ELF-1 (cell line): ENCODE data around the gene SOD3.

ENCODE experiments used
- DNase-seq: peaks from one replicate; pipeline ENCODE4 v3.0.0-alpha.2; 2016; ENCODE audit warnings: low read depth, low spot score

SOD3 gene

DNA sequence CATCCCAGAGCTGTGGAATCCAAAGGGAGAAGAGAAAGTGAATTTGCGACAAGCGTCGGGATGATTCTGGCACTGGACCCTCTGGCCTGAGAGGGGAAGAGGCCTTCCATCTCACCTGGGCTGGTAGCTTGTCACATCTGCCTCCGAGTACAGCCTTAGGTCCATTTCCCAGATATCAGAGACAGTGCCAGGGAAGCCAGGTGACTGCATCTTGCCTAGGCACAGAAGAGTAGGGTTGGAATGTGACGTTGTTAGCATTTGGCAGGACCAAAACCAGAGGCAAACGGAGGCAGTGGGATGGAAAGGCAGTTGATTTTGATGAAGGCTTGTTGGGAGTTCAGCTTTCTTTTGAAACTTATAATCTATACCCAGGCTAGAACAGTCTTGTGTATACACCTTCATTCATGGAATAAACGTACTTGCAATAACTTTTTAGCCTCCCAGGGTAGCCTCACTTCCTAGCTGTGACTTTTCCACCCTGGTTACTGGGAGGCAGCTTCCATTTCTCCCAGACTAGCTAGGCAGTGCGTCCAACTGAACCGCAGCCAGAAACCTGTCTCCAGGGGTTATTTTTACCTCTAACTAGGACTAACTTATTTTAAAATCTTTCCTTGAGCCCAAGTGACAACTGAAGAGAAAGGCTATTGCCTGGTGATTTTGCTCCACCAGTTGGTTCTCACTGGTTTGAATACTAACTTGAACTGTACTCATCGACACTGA, 5.9 kb downstream of the SOD3 start:
- DNase-seq: no peak

DNA sequence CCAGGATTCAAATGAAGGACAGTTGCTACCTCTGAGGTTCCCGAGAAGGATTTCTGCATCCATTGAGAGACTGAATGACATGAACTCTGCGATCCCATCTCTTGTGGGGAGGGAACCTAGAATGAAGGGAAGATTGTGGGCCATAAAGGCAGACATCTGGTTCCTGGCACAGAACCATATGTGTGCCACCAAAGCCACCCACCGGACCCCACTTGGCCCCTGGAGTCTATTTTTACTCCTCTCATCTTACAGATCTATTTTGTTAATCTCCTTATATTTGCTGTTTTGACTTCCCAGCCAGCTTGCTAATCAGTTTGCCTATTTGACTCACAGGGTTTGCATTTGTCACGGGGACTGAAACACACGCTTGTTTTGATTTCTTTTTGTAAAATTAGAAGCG, 7.3 kb downstream of the SOD3 start:
- DNase-seq: no peak

DNA sequence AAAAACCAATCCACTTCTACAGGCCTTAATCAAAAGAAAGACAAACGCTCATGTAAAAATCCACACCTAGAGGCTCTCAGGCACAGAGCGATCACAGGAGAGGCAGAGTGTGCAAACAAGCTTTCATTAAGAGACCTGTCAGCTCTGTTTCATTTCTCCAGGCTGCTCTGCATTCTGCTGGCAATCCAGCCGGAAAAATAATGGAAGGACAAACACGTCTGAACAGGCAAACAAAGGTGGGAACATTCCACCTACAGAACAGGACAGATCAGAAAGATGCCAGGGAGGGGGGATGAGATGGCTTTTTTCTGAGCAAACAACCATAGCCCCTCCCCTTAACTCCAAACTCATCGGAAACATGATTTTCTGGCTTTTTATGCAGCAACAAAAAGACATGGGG, 9.7 kb downstream of the SOD3 start:
- no peak for DNase-seq

DNA sequence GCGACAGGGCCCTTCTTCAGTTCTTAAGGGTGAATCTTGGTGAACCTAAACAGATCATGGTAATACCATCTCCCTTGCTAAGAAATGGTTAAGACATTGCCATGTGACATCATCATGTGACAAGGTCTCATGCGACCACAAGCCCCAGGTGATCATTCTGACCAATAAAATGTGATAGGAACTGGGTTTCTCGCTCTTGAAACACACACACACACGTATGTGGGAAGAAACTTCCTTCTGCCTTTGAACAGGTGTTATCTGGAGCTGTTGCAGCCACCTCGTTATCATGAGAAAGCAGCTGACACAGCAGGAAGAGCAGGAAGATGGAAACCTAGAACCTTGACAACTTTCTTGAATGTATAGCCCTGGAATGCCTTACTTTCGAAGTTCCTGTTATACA, 10.2 kb downstream of the SOD3 start:
- no peak for DNase-seq

DNA sequence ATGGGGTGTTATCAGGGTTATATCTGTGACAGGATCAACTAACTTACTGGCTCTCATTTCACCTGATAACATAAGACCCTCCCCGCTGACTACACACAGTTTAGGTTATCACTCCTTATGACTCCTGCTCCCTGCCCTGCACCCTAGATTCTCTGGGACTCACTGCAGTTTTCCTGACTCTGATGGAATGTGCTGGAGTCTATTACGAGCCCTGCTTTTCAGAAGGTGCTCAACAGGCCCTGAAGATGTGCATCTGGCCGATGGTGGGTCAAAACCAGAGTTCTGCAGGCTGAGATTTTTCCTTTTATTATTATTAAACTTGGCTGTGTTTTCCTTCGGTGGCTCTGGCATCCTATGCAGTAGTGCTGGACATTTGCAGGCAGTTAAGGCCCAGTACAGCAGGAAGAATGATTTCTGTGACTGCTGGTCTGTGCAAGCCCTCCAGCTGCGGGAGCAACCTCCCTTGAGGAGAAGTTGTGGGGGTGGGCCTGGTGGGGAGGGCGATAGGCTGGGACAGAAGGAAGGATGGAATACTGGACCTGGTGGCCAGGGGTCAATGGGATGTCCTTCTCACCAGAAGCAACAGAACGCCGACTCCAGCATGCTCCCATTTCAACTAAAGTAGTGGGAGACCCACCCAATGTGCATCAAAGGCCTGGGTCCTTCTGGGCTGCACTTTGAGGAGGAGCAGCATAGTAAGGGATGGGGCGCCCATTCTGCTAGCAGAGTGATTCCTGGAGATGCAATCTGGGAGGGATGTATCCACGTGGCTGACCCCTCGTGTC, 11.0 kb downstream of the SOD3 start:
- no peak for DNase-seq

DNA sequence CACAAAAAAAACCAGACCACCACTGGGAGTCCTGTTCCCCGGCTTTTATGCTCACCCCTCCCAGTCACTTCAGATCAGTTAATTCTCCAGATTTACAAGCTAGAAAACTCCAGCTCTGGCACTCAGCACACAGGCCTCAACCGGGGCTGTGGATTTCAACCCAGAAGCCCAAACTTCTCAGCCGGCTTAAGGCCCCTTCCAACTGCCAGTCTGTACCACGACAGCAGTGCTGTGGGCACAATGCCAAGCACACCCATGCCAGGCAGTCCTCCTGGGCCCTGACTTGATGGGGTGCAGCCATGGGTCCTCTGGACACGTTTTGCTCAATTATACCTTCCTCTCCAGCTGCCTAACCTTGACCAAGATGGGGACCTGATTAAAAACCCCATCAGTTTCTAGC, 12.2 kb downstream of the SOD3 start:
- DNase-seq: no peak

DNA sequence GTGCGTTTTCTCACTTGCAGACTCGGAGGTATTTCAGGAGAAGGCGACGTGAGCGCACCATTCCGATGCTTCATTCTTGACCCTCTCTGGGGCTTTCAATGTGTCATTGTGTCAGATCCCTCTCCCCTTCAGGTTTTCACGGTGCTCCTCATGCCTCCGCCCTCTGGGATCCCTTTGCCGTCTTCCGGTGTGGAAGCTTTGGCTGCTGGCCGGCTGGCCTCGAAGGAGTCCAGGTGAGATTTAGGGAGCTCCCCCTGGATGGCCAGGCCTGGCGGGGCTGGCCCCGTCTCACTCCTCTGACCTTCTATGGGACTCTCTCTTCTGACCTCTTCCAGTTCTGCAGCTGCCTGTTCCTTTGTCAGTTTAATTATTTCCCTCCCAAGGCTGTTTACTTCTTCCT, 12.9 kb downstream of the SOD3 start:
- no peak for DNase-seq

DNA sequence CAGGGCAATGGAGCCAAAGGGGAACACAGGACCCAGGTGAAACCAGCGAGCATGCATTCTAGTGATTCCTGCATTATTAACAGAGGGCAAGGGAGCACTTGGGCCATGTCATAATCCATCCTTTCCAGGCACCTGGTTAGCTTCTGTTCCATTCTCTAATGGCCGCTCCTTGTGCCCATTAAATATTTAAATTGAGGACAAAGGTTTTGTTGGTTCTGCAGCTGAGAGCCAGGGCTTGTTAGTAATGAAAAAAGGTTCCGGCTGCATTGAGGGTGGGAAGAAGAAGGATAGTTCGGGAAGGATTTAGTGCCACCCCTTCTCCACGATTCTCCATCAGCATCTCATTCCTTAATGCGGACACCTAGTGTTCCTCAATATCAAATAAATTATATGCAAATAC, 13.6 kb downstream of the SOD3 start:
- DNase-seq: no peak

DNA sequence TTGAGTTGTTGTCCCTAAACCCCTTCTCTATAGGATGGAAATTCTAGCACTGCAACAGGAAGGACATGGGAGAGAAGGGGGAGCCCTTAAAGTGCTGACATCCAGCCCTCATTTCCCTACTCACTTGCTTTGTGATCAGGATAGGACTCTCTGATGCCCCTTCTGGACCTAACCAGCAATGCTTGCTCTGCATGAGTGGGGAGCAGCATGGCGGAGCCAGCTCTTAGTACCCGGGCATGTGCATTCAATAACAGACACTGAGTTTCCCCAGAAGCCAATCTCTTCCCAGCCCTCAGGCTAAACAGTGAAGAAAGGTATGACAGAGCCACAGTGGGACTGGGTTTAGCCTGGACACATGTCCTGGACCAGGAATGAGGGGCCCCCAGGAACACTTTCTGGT, 14.0 kb downstream of the SOD3 start:
- no peak for DNase-seq

DNA sequence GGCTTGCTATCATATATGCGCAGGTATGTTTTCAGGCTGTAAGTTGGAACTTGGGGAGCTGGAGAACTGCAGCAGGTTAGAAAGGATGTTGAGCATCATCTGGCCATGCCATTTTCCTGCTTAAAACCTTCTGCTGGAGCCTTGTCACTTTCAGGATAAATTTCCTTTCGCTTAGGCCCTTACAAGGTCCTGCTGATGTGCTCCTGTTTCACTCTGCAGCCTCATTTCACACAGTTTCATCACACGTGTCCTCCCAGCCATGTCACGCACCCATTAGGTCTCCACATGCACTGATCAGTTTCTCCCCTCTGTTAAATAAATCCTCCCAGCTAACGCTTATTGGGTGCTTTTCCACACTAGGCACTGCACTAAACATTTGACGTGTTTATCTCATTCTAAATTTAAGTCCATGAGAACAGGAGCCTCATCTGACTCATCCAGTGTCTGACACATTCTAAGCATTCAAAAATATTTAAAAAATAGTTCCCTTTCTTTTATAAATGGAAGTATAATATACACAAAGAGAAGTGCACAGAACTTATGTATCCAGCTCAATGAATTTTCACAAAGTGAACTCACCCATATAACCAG, 14.5 kb downstream of the SOD3 start:
- no peak for DNase-seq

DNA sequence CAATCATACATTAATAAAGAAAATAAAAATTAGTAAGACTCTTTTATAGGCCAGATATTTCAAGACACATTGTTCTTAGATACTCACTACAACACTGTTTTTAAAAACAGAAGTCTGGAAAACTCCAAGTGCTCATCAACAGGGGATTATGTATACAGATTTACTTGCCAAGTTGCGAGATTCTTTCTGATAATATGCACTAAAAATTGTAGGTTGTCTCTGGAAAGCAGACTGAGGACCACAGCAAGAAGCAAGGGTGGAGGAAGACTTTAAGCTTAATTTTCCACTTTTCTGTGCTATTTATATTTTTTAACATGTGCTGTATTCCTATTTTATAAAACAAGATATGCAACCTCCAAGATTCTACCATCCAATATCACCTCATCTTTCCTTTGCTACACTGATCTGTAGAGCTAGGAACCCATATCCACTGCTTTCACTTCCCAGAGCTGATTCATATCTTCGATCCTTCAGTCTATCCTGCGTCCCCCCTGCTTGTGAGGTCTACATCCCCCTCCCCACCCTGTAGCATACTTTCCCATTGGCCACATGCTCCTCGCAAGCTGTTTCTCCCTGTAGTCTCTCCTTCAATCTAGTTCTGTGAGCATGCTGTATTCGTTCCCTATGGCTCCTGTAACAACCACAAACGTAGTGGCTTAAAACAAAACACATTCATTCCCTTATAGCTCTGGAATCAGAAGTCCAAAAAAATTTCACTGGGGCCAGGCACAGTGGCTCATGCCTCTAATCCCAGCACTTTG, 15.7 kb downstream of the SOD3 start:
- DNase-seq: no peak

DNA sequence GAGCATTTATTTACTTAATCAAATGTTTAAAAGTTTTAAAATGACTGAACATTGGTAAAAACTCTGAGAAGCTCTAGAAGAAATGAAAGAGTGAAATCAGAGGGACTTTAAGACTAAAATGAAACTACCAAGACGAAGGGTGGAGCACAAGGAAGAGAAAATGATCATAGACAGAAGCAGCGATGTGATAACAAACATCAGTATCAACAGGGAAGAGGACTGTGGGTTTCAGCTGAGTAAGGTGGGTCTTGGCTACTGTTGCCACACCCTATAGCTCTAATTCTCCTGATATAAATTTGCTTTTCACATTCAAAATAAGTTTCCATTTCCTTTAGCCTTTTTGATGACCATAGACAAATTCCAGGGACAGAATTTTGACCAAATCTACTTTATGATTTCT, 18.4 kb downstream of the SOD3 start:
- DNase-seq: no peak

DNA sequence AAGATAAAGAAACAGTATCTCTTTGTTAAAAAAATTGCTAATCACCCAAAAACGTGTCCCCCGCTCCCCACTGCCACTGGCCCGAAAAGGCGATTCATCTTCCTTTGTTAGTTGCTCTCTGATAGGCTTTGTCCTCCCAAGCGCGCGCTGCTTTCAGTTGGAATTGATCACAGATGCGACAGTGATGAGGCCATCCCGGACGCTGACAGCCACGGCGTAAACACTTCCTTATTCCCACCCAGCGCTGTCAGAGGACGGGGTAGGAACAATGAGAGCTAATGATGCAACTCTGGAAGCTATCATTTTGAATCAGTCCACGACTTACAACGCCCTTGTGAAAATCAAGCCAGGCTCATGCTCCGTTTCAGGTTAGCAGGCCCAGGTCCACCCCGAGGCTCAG, 21.4 kb downstream of the SOD3 start:
- DNase-seq: no peak

DNA sequence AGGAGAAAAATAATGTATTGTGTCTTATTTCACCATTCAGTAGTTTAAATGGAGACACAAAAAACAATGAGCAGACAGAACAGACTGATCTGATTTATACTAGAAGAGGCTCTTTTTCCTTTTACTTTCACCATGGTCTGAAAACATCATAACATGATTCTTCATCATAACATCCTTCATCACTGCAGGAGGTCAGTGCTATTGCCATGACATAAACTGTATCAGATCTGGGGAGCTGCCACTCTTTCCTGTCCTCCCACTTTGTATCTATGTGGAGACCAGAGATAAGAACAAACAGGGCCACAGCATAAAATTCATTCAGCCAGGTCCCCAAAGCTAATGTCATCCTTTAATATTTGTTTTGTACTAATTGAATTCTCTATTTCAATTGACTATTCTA, 25.2 kb downstream of the SOD3 start:
- no peak for DNase-seq

DNA sequence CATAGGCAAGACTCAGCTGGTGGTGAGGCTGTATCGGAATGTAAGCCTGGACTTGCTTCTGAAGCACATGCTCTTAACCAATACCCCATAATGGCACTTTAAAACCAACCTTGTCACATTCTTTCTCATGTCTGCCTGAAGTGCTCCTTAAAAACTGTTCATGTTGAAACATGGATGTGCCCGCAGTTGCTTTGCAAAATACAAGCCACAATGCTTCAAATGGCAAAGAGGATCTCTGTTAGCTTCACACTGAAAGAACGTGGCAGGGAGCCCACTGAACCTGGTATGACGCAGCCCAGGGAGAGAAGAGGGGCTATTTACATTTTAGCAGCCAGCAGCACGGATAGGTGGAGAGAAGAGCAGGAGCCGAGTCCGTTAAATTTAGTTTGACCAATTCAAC, 29.3 kb downstream of the SOD3 start:
- no peak for DNase-seq

DNA sequence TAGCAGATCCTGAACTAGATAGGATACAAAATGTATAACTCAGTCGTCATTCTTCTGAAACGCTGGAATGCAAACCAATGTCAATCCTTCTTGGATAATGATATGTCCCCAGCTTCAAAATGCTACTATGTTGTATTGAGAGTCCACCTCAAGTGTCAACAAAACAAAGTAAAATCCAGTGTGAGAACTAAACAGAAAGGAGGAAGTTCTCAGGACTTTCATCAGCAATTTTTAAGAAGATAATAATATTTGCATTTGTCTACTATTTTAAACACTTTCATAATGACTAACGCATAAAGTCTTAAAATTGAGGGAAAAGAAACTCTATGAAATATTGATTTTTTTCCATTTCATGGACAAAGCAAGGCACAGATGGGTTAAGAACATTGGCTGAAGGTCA, 36.3 kb downstream of the SOD3 start:
- no peak for DNase-seq

DNA sequence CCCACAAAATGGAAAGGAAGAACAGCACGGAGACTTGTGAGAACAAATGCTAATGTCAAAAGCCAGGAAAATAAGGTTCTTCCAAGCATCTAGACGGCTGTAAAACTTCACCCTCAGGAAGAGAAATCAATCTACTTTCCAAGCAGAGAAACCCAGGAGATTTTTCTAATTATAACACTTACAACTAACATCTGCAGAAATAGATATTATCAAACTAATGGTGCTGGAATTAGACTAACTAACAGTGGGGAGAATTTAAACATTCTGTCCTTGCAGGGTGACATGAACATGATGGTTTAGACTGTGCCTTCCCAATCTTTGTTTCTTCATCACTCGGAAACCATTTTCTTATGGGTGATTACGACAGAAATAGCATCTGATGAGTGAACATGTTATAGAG, 40.3 kb downstream of the SOD3 start:
- DNase-seq: no peak

DNA sequence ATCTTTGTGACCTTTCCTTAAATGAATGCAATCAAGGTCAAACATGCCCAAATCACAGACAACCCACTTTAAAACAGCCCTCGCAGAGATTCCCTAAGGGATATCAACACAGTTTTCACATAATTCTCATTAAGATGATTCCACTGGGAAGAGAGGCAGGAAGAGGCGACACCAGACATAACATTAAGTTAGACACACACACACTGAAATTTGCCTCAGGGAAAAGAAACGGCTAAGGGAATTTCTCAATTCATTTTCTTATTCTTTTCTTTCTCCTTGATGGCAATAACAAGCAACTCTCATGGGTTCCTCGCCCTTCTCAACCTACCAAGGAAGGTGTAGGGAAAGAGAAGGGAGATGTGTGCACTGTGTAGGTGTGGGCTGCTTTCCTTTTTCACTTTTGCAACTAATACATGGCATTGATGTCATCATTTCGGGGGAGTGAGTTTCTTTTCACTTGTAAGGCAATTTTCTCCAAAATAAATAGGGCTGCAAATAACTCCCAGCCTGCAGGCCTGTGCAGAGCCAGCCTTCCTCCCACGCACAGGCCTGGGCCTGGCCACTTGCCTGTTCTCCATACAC, 41.4 kb downstream of the SOD3 start:
- no peak for DNase-seq

DNA sequence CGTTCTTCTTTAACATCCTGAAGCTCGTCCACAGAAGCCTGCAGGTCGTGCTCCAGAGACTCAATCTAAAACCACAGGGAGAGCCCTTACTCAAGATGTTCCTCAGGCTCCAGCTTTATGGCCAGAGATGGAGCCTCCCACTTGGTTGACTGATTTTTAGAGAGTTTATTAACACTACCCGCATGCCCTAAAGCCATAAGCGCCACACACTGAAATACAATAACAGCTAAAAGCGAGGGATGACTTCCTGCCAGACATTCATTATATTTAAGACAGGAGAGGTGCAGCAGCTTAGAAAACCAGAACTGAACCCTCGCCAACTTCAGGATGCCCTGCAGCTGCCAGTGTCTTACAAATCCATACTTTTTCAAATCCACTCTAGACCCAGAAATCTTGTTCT, 42.0 kb downstream of the SOD3 start:
- no peak for DNase-seq

DNA sequence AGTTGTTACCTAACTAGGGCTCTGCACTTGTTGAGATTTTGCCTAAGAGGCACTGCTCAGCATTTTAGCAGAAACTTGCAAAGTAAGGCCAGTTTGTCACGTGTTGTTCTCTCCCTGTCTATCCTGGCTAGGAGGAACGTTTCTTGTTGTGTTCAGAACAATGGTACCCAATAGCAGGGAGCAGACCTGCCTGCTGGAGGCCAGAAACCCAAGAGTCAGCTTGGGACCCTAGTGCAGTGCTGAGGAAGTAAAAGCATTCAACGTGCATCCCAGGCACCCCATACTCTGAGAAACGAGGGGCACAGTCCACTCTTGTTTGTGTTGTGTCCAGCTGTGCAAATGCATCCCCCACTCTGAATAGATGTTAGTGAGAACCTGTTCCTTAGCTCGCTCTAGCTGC, 42.4 kb downstream of the SOD3 start:
- DNase-seq: no peak

DNA sequence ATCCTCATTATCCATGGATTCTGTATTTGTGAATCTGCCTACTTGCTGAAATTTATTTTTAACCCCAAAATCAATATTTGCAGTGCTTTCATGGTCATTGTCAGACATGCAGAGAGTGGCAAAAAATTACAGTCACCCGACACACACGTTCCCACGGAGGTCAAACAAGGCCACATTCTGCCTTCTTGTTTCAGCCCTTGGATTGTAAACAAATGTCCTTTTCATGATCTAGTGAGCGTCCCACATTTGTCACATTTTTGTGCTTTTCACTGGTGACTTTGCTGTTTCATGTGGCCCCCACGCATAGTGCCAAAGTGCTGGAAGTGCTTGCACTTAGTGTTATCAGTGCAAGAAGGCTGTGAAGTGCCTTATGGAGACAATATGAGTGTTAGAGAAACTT, 45.0 kb downstream of the SOD3 start:
- no peak for DNase-seq
